Right ventricle myocardium inferior (tissue), 1 donor: ENCODE data around the gene CATSPERZ. TPM values are rescaled to one million over a fixed set of nuclear protein-coding genes. Genes with fewer than 3 reads are reported as not detected.
A peak's percentile ranks its signal among the peaks of the same experiment; 100 is the strongest.
"Not testable (repeated sequence)": the region's sequence is repeated elsewhere in the genome, so short reads cannot be mapped to it uniquely, and the experiment has no call there.

ENCODE experiments used
- ATAC-seq: fragments of 200-7000 bp; cut with Tn5 transposase; one replicate; pipeline ENCODE4 v1.9.1; 2020; ENCODE audit warnings: mild to moderate bottlenecking, moderate library complexity
- DNase-seq: peaks from one replicate; pipeline ENCODE4 v3.0.0; 2021; ENCODE audit errors: missing footprints
- intact Hi-C: fragments of 100-400 bp; cut with DNase I; formaldehyde crosslinking; loops from one replicate; pipeline ENCODE4 v1.11.0; 2022
- total RNA-seq: library from RNA; stranded (reverse); fragmentation: NEBNext Ultra II Directional; extraction: Animal tissue kit (Norgen Biotek cat#: 25700); gene quantifications from one replicate; pipeline ENCODE4 v1.2.1, GENCODE V29; 2021
- donor health status: DM: no; HTN: yes; CAD: no; lungs with severe emphysema.

Gene CATSPERZ
- total RNA-seq, 1 donor from 2014 or later: not detected

GRCh38 chr11:64313491-64314145 is 13.5 kb downstream of the CATSPERZ start:
- intact Hi-C loops: no loop called here
- DNase-seq: peak; percentile 85
- peak; percentile 15 for ATAC-seq

GRCh38 chr11:64314146-64314804 is 14.1 kb downstream of the CATSPERZ start:
- DNase-seq (no peak), ATAC-seq (no peak)
- intact Hi-C loops: no loop called here

- DNase-seq: no peak
- intact Hi-C loops: no loop called here
Observed at GRCh38 chr11:64314805-64315561, 14.8 kb downstream of the CATSPERZ start.

GRCh38 chr11:64315667-64316526 is 15.7 kb downstream of the CATSPERZ start:
- DNase-seq, ATAC-seq, intact Hi-C loops: not testable (repeated sequence)

More at GRCh38 chr11:64314805-64315561, 14.8 kb downstream of the CATSPERZ start:
- no peak for ATAC-seq

- ATAC-seq (no peak), DNase-seq (no peak)
- intact Hi-C loops: loop anchor here (1.0 kb wide), 1 partner anchor 46 kb away; no protein-coding TSS in a partner anchor
Observed at GRCh38 chr11:64316672-64317324, 16.6 kb downstream of the CATSPERZ start.

- DNase-seq (peak; percentile 96), ATAC-seq (peak; percentile 84)
- intact Hi-C loops: loop anchor here (1.0 kb wide), 1 partner anchor 47 kb away; no protein-coding TSS in a partner anchor
Observed at GRCh38 chr11:64317325-64317960, 17.3 kb downstream of the CATSPERZ start, which contains the start of gene TRMT112. TRMT112 (minus strand) TSS chr11:64317559; CDS start chr11:64317526, 33 bp downstream.

- DNase-seq (peak; percentile 98), ATAC-seq (peak; percentile 93)
- intact Hi-C loops: loop anchor here (1.0 kb wide), 2 partner anchors 37 to 48 kb away; no protein-coding TSS in a partner anchor
Observed at GRCh38 chr11:64317961-64318765, 18.0 kb downstream of the CATSPERZ start, which contains the start of gene PRDX5. PRDX5 (plus strand) TSS chr11:64318121; CDS start chr11:64318216, 95 bp downstream.

- intact Hi-C loops: loop anchor here (1.0 kb wide), 1 partner anchor 36 kb away; no protein-coding TSS in a partner anchor
- DNase-seq: no peak
- no peak for ATAC-seq
Observed at GRCh38 chr11:64318766-64319761, 18.9 kb downstream of the CATSPERZ start.

- ATAC-seq (no peak), DNase-seq (no peak)
- intact Hi-C loops: no loop called here
Observed at GRCh38 chr11:64320556-64320955, 20.4 kb downstream of the CATSPERZ start.

GRCh38 chr11:64321026-64321425 is 20.9 kb downstream of the CATSPERZ start:
- ATAC-seq: no peak
- intact Hi-C loops: no loop called here
- DNase-seq: no peak

GRCh38 chr11:64321533-64321932 is 21.4 kb downstream of the CATSPERZ start:
- ATAC-seq: no peak
- intact Hi-C loops: no loop called here
- no peak for DNase-seq

- DNase-seq: no peak
- intact Hi-C loops: no loop called here
- ATAC-seq: no peak
Observed at GRCh38 chr11:64322925-64323260, 22.7 kb downstream of the CATSPERZ start.

- intact Hi-C loops: no loop called here
- ATAC-seq: no peak
- DNase-seq: no peak
Observed at GRCh38 chr11:64323373-64323772, 23.2 kb downstream of the CATSPERZ start.

- intact Hi-C loops, ATAC-seq, DNase-seq: not testable (repeated sequence)
Observed at GRCh38 chr11:64323984-64324383, 23.8 kb downstream of the CATSPERZ start.

GRCh38 chr11:64324692-64325469 is 24.7 kb downstream of the CATSPERZ start:
- DNase-seq (no peak), ATAC-seq (no peak)
- intact Hi-C loops: no loop called here
